Hindlimb muscle (tissue), 1 donor: ENCODE measurements around the gene TGFBR3L. TPM values are rescaled to one million over a fixed set of nuclear protein-coding genes. Genes with fewer than 3 reads are reported as not detected.

Experiments
- DNase-seq: peaks from one replicate; pipeline ENCODE4 v3.0.0-alpha.2; 2013
- polyA plus RNA-seq: library from polyadenylated mRNA; unstranded; fragments of 120-200 nt; gene quantifications from one replicate; pipeline ENCODE4 v1.2.1, GENCODE V29; 2013; ENCODE audit not compliant: insufficient read length

TGFBR3L gene
- polyA plus RNA-seq, 1 donor: 0.67 TPM

DNA sequence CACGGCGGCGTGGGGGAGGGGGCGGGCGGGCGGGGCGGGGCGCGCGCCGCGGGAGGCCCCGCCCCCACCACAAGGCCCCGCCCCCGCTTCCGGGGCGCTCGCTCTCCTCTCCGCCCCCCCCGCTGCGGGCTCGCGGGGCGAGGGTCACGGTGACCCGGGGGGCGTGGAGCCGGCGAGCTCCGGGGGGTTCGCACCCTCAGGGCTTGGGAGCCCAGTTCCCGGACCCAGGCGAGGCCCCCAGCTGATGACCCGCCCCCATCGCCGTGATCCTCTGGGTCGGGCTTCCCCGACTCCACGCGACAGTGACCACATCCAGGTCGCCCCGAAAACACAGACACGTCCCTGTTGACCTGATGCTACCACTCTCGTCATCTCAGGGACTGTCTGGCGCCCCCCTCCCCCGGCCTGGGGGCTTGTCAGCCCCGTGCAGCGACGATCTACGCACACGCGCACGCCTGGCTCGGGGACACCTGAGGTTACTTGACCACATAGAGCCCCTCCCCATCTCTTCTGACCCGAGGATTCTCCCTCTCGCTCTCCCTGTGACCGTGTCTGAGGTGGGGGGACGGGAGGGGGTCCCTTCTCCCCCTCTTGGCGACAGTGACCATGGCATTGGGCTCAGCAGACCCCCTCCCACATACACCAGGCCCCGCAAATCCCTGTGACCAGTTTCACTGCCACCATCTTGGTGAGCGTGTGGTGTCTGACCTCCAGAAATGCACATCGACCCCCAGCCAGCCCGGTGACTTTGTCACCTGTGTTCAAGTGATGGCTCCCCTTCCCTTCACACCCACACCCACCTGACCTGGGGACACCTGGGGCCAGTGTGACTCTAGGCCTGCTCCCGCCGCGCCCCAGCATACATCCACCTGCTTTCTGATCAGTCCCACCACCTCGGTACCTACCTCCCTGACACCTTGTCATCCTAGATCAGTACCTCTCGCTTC lies 10.3 kb upstream of the TGFBR3L start:
- no peak for DNase-seq

- no peak for DNase-seq
These were observed 9.4 kb upstream of the TGFBR3L start for GRCh38 chr19:7905268-7905667.

- DNase-seq: no peak
These were observed 8.8 kb upstream of the TGFBR3L start for GRCh38 chr19:7905859-7906258.

GRCh38 chr19:7907122-7907521 lies 7.5 kb upstream of the TGFBR3L start:
- DNase-seq: no peak

GRCh38 chr19:7907544-7907943 lies 7.1 kb upstream of the TGFBR3L start:
- DNase-seq: no peak

GRCh38 chr19:7908078-7908699 lies 6.4 kb upstream of the TGFBR3L start:
- DNase-seq: no peak

- no peak for DNase-seq
These were observed 5.7 kb upstream of the TGFBR3L start for GRCh38 chr19:7908742-7909461.

DNA sequence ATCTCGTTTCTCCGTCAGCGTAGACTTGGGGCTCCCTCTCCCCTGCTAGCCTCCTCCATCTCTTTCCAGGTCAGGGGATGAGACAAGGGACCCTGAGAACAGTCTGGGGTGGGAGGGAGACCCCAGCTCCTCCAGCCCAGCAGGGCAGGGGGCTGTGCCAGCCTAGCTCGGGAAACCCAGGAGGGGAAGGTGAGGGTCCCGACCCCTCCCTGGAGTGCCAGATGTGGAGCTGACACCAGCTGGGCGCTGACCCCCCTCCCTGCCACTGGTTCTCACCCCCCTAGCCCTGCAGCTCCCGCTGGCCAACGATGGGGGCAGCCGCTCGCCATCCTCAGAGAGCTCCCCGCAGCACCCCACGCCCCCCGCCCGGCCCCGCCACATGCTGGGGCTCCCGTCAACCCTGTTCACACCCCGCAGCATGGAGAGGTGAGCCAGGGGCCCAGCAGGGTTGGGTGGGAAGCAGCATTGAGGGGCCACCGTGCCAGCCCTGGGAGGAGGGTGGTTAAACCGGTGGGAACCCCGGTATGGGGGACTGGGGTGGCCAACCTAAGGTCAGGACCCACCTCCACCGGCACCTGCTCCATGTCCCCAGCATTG lies 5.1 kb upstream of the TGFBR3L start:
- no peak for DNase-seq

- no peak for DNase-seq
These were observed 4.1 kb upstream of the TGFBR3L start for GRCh38 chr19:7910321-7911161.

DNA sequence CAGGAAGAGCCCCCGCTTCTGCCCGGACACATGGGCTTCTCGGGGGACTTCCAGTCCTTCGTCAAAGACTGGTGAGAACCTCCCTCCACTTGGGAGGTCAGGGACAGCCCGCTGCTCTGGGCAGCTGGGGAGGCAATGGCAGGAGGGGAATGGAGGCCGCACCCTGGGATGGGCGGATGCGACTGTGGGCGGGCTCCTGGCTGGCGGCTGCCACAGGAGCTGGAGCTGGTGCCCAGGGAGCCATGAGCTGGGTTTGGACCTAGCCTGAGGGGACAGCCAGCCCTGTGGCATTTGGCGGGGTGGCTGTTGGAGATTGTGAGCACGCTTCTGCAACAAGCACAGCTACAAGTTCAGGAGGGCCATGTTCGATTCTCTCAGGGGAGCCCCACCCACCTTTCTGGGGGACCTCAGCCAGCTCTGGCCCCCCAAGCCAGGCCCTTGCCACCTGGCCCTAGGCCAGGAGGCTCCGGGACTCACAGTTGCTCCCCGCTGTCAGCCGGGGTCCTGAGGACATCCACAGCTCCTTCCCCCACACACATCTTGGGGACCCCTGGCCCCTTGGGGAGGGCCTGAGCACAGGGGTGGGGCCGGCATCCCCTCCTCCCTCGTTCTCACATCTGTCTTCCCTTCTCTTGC lies 3.0 kb upstream of the TGFBR3L start:
- no peak for DNase-seq

- no peak for DNase-seq
These were observed 2.4 kb upstream of the TGFBR3L start for GRCh38 chr19:7912144-7912696.

DNA sequence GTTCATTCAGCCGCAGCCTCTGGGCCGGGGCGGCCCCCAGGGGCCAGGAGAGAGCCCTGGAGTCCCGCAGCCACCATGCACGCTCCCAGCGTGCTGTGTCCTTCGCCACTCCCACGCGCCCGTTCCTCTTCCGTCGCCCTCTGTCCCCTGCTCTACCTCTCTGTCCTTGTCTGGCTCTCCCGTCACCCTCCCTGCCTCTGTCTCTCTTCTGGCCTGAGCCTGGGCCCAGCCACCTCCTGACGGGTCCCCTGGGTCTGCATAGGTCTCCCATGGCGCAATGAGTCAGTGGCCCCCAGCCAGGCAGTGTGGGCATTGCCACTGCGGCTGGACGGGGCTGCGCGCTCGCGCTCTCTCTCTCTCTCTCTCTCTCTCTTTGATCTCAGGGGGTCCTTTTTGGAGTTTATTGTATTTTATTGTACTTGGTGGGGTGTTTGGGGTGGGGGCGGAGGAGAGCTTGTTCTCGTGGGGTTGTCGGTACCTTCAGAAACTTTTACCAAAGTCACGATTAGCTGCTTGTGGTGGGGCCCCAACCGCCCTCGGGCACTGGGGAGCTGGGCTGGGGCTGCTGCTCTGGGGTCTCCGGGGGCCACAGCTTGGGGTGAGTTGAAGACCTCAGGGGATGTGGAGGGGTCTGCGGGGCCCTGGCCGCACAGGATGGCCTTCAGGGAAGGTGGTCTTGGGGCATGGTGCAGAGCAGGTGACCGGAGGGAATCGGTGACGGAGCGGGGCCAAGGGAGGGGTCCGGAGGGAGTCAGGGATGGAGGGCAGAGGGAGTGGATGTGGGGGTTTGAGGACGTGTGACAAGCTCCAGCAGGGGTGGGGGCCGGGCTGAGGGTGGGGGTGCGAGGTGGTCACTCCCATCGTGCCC lies 1.7 kb upstream of the TGFBR3L start:
- no peak for DNase-seq

- DNase-seq: no peak
These were observed 978 bp upstream of the TGFBR3L start for GRCh38 chr19:7913652-7914051.

DNA sequence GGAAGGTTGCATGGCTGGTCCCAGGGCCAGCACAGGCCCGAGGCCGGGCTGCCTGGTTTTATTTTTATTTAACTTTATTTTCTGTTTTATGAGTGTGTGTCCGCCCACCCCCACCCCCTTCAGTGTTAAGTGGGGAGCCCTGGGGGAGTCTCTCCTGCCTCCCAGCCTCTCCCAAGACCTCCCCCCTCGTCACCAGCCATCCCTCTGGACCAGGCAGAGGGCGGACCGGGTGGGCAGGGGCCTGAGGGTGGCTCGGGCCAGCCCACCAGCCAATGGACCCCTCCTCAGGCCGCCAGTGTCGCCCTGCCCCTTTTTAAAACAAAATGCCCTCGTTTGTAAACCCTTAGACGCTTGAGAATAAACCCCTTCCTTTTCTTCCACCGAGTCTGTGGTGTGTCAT lies 531 bp upstream of the TGFBR3L start:
- DNase-seq: no peak

- DNase-seq: no peak
These were observed 846 bp downstream of the TGFBR3L start for GRCh38 chr19:7915250-7916102.

- no peak for DNase-seq
These were observed 1.7 kb downstream of the TGFBR3L start for GRCh38 chr19:7916103-7916954.

- DNase-seq: no peak
These were observed 2.3 kb downstream of the TGFBR3L start for GRCh38 chr19:7916955-7917266.
